Fibroblast of skin of abdomen (primary cell): Measurements from ENCODE around the gene GAS1.

Experiments used
- DNase-seq: peaks from one replicate; pipeline ENCODE4 v3.0.0-alpha.2; 2013

The GAS1 gene

DNA sequence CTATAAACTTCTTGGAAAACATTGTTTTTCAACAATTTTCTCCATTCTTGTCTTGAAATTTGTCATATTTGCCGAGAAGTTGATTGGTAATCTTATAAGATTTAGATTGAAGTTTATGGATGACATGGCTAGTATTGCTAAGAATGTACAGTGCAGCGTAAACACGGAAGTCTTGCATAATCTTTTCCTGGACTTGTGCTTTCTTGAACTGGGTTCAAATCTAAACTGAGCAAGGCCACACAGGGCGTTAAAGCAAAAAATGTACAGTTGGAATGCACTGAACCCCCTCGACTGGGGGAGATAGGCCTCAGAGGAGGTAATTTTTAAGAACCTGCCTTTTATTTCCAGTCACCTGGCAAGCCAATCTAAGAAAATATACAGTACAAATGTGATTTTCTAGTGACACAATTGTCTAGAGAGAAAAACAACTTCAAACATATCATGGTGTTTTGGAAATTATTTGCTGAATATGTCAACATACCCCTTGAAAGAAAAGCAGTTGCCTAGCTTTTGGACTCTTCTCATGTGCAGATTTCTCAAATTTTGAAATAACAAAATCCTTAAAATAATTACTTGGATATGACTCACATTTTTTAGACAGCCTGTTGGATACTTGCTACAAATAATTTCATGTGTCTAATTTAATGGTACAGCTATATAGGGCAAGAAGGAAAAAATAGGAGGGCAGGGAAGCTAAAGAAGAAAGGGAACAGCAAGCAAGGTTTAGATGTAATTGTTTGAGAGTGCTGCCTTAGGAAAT lies 18.5 kb upstream of the GAS1 start:
- peak; percentile 42 for DNase-seq

DNA sequence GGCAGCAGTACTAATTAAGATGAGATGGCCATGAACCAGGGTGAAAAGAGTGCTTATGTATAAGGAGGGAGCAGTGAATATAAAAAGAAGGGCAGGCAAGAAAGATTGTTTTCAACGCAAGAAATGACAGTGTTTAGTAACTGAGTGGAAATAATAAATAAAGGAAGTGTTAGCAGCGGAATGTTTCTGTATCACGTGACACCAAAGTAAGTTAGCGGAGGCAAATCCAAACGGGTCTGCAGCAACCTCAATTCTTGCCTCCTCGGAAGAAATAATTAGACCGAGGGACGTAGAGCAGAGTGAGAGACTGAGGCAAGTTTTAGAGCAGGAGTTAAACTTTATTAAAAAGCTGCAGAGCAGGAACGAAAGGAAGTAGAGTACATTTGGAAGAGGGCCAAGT lies 15.4 kb upstream of the GAS1 start:
- no peak for DNase-seq

DNA sequence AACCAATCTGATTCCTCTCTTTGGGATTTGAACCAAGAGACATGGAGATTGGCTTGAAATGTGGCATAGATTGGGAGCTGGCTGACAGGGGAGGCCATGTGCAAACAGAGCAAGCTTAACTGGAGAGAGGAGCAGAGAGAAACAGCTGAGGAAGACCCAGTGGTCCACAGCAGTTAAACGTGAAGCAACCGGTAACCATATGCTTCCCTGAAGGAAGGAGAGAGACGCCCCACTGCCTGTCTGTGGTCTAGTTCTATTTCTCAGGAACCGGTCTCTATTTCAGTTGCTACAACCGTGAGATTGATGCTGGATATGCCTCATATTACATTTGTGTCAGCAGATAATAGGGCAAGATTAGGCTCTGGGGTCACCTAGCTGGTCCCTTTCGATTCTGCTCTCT lies 13.6 kb upstream of the GAS1 start:
- DNase-seq: no peak

DNA sequence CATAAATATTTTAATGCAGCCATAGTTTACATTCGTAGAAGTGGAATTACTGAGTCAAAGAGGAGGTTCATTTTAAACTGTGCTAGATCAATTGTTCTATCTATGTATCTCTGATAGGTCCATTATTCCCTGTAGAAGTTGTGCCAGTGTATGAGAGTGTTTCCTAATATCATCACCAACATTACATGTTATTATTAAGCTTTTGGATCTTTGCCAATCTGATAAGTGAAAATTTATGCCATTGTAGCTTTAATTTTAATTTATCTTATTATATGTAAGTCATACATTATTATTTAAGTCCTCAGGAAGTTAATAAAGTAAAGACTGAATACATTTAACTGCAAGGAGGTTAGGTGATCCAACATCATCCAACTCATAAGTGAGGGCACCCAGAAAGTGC lies 10.9 kb upstream of the GAS1 start:
- DNase-seq: no peak

DNA sequence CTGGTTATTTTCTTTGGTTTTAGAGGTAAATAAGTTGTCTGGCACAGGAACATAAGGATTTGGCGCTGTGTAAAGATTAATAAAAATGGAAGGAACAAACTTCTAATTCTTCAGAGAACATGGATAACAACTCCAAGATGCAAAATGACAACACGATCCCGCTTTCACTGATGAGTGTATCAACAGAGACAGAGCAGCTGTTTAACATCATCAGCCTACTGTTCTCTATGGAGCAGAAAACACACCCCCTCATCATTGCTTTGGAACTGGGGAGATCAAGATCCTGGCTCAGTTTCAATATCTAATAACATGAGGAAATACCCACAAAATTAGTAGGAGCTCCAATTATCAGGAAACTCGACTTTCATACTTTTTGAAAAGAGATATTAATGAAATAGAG lies 8.3 kb upstream of the GAS1 start:
- no peak for DNase-seq

DNA sequence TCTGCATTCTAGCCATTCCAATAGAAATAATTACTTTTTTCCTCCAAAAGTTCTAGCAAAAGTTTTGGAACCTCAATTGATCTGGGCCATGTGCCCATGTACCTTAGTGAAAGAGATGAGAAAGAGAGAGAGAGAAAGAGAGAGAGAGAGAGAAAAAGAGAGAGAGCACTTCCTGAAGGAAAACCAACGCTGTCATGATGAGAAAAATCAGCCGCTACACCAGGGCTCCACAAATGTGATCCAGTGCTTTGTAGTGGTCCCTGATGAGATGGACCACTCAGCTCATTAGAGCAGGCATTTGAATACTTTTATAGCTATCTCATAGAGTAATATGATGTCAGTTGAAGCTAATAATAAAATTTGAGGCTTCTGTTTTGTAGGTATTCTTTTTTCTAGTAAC lies 7.7 kb upstream of the GAS1 start:
- DNase-seq: no peak

DNA sequence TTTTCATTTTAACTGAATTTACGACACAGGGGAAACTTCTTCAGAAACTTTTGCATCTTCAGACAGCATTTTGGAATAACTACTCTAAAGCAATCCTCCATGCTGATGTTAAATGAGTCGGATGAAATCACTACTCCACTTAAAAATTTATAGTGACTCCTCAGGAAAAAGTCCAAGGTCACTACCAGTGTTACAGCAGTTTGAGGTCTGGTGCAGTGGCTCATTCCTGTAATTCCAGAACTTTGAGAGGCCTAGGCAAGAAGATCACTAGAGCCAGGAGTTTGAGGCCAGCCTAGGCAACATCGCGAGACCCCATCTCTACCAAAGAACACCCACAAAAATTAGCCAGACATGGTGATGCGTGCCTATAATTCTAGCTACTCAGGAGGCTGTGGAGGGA lies 5.9 kb upstream of the GAS1 start:
- peak; percentile 49 for DNase-seq

DNA sequence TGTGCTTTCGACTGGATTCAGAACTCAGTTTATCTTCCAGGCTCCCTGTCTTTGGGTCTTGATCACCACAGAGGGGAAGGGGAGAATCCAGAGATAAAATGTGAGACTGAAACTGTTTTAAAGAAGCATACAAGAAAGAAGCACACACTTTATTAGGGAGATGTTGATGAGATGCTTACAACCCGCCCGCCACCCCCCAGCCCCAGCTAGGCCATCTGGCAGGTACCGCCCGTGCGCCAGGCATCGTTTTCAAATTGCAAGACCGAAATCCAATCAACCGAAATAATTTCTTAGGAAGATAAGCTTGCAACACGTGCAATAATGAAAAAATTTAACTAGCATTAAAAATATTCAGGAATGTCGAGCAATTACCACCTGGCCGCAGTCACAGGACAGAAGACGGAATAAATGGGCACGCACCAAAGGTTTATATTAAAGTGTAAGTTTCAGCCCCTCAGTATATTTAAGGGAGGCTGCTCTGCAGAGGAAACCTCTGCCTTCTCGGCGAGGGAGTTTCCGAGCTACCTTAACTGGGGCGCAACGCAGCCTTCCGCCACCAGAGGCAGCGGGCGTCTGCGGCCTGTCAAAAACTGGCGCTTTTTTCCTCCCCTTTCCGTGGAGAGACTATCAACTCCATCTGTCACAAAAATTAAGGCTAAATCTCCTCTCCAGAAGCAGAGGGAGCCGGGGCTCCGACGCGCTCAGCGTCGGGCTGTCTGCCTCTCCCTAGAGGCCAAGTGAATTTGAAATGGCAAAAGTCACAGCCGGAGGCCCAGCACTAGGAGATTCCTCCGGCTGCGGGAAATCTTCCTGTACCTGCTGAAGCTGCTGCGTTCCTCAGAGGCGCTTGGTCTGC lies 996 bp upstream of the GAS1 start:
- DNase-seq: peak; percentile 85

DNA sequence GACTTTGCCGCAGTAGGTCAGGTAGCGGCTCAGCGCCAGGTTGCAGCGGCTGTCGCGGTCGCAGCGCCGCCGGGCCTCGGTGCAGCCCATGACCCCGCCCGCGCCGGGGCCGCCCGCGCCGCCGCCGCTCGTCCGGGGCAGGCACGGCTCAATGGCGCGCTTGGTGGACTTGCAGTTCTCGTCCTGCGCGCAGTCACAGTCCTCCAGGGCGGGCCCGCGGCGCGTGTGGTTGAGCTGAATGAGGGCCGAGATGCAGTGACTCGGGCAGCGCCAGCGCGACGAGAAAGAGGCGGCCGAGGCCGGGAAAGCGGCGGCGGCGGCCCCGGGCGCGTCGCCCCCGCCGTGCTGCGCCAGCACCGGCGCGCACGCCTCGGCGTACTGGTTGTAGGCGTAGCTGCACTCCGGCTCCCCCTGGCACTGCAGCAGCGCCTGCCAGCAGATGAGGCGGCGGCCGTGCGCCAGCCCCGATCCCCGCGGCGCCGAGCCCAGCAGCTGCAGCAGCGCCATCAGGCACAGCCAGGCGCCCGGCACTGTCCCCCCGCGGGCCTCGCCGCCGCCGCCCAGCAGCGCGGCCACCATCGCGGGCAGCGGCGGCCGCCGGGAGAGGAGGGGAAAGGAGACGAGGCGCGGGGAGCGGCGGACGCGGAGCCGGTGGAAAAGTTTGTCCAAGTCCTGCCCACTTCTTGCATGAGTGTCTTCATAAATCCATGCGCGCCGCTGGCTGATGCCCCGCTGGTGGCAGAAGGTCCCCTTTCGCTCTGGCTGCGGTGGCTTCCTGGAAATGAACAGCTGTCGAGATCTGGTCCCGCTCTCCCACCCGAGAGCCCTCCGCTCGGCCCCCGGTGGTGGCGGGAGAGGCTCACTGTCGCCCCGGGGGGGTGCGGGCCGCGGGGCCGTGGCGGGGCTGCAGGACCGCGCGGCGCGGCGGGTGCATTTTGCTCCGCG lies 833 bp downstream of the GAS1 start:
- DNase-seq: peak; percentile 76

DNA sequence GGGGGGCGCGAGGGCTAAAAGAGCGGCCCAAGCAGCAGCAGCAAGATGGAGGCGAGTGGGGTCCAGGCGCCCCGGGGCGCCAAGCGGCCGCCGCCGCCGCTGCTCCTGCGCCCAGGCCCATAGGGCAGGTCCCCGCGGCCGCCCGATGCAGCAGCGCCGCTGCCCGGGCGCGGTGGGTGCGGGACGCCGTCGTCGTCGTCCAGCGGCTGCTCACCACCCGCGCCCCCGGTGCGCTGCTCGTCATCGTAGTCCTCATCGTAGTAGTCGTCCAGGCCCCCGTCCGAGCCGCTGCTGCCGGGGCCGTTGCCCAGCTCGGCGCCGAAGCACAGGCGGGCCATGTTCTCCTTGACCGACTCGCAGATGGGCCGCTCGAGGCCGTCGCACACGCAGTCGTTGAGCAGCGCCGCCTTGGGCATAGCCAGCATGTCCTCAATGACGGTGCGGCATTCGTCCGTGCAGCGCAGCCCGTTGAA lies 1.5 kb downstream of the GAS1 start:
- peak; percentile 56 for DNase-seq

DNA sequence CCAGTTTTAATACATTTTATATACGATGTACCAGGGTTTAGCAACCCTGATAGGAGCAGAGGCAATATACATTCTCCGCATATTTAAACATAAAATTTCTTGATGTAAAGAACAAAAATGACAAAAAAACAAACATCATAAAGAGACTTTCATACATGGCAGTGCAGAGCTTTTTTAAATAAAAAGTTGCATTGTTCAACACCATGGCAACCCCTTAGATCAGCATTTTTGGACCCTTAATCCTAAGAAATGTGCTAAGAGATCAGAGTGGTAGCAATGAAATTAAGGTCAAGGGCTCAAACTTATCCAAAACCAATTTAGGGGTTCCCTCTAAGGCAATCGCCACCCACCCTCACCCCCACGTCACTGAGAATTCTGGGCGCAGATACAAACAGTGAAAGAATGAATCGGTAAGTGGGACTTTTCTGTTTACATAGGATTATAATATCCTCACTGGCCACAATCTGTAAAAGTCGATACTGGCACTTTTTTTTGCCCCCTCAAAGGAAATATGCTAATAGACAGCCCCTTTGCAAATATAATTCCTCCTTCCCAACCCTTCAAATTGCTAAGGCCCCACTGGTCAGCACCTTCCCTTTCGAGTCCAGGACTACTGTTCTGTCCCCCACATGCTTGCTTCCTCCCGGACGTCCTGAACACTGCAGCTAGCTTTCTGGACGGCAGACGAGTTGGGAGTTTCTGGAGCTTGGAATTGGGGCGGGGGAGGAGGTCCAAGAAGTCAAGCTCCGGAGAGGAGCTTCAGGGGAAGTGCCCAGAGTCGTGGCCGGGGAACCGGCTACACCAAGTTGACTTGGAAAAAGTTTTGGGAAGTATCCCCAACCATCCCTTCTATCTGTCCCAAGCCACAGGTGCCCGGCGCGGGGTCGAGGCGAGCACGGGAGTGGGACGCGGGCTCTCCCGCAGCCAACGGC lies 2.2 kb downstream of the GAS1 start:
- DNase-seq: peak; percentile 33

DNA sequence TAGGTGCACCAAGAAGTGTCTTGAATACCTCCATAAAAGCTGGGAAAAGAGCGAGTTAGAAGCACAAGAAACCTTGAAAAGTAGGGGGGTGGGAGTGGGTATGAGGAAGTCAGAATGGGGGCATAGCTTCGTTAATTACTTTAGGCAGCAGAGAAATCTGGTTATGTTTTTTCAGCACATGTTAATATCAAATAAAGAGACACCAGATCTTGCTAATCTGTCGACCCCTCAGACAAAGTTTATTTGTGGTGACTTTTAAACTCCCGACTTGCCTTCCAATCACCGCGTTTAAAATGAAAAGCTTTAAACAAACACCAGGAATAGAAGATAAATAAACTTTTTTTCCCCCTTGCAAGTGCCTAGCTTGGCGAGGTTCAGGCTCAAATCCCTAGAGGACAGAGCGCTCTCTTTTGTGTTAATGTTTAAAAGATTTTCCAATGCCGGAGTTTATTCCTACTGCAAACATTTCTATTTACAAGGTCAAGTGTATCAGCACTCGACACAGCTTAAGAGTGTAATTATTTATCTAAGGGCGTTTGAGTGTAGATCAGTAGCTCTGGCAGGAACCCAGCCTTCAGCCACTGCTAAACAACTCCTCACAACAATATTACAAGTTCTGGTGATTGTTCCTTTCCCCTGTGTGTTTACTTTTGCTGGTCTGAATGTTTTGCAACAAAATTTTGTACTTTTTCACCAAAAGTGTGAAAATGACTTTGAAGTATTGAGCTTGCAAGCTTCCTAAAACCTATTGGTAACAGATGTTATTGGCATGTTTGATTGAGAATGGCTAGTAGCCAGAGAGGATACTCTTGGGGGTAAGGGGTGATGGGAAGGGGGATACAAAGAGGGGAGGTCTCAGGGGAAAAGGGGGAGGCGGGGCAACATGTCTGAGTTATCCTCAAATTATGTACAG lies 3.8 kb downstream of the GAS1 start:
- DNase-seq: peak; percentile 23

DNA sequence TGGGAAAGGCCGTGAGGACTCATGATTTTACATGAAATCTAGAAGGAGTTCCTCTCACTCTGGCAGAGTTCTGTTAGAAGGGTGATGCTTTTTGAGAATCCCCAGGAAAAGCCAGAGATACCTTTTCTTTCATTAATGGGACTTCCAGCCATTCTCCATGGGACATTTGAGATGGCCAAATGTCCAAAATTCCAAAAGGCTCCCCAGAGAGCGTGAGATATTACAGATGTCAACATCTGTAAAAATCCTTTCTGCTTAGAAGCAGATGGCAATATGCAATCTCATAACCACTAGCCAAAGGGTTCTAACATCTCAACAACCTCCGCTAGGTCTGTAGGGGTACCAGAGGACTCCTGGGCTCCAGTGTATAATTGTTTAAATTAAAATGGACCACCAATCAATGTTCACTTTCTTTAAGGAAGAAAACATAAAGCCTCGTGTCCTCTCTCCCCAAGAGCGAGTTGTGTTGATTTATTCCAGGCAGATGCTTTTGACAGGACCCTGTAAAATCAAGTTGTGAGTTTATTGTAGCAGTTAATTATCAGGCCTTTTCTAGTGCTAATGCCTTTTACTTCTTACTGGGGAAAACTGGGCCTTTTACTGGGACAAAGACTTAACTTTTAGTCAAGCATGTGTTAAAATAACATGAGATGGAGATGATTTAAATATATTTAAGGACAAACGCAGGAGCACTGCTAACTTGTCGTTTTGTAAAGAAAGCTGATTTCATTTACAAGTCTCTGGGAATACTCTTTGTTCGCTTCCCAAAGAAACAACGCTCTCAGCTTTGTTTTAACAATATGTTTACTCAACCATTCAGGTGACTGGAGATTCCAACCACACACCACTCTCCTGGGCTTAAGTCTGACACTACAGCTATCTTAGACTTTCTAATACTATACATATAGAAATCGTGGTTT lies 4.8 kb downstream of the GAS1 start:
- DNase-seq: no peak

DNA sequence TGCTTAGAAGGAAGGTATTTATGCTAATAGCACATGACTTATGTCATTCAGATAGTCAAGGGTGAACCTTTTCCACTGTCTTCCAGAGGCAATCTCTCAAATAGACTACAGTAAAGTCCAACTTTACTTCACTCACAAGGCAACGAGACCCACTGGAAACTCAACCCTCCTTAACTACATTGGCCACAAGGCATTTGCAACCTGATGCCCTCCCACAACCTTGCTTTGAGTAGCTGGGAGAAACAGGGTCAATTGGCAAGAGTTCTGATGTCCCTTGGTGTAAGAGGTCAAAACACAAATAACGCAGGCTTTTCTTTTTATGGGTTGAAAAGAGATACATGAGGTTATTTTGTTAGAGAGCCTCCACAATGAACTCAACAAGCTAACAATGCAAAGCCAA lies 6.1 kb downstream of the GAS1 start:
- DNase-seq: no peak

DNA sequence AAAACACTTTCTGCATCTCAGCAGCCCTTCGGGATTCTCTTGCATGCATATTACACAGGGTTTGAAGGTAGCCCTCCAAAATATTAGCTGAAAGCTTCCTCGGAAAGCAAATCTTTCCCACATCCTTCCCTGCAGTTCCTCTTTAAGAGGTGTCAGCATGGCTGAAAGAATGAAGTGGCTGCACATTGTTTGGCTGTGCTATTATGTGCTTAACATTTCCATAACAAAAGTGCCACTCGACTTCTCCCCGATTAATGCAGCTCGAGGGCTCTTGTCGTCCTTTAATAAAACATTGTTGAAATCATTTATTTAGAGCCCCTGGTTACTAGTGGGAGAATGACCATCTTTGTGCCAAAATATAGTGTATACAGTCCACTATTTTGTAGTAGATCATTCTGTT lies 6.5 kb downstream of the GAS1 start:
- DNase-seq: no peak

DNA sequence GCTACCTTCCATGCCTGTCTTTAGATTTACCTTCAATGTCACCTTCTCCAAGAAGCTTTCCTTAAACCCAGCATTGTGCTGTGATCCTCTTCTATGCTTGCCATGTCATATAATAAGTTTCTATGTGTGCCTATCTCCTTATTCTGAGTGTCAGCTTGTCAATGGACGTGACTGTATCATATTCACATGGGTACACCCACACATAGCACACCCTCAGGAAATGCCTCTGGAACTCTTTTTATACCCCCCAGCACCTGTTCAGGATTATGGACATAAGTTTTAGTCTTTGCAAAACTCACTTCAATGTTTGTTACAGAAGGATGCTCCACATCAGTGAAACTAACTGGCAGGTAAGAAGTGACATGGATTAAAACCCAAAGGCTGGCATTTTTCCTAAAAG lies 7.4 kb downstream of the GAS1 start:
- DNase-seq: no peak

DNA sequence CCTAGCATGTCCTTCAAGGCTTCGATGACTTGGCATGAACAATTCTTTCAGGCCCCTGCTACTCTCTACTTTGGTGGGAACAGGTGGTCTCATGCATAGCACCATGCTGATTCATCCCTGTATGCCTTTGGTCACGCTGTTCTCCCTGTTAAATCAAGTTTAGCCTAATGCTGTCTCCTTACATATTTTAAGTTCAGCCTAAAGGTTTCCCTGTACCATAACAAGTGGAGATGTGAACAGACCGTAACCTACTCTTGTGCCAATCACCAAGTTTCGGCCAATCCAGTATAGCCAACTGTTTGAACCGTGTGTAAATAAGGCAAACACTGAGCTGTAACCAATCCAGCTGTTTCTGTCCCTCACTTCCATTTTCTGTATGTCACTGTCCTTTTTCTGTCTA lies 8.0 kb downstream of the GAS1 start:
- DNase-seq: no peak

DNA sequence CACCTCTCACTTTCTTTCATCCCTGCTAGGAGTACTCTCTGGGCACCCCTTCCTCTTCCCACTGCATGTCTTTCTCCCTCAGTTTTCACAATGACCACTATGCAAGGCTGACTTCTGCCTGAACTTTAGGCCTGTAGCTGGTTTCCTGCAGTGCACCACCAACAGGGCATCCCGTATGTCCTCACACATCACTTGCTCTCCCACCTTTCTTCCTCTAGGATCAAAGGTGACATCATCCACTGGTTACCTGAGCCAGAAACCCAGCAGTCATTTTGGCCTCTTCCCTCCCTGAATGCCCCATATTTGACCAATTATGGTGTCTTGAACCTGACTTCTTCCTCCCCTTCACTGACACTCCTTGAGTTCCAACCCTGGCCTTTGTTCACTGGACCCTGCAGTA lies 8.5 kb downstream of the GAS1 start:
- no peak for DNase-seq

DNA sequence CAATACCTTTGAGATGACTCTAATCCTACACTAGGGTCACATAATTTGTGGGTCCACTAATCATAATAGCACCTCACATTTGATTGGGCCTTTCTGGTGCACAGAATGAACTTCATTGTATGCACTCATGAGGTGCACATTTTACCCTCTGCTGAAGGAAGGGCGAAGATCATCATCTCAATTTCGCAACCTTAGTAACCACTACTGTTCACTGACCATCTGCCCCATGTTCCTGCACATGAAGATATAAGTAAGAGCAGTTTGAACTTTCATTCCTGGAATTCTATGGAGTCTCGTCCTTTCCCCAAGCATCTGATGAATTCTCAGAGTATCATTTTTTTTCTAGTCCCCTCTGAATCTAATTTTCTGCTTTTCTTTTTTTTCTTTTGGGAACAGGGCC lies 21.2 kb downstream of the GAS1 start:
- DNase-seq: peak; percentile 50
